Neutrophil (primary cell): ENCODE results near the gene DHPS.

ENCODE experiments used
- H3K27ac ChIP-seq: fragments of 200-600 bp; sonication (generic); 2 replicates; pipeline ENCODE4 v1.5.1; 2016; ENCODE audit warnings: mild to moderate bottlenecking, moderate library complexity
- H3K27me3 ChIP-seq: fragments of 200-600 bp; sonication (generic); 2 replicates; pipeline ENCODE4 v1.6.0; 2016; ENCODE audit warnings: mild to moderate bottlenecking
- H3K36me3 ChIP-seq: fragments of 200-600 bp; sonication (generic); 2 replicates; pipeline ENCODE4 v1.5.1; 2017
- H3K4me1 ChIP-seq, 2 experiments: fragments of 200-600 bp in 1 of 2; sonication (generic) in 1 of 2; 1 replicate in 1 of 2; 2 replicates in 1 of 2; pipeline versions ENCODE4 v1.5.1 to v1.6.1; 2013 to 2016; ENCODE audit warnings: low read depth in 1 of 2, low read length in 1 of 2, mild to moderate bottlenecking in 1 of 2, moderate library complexity in 1 of 2; ENCODE audit not compliant: control insufficient read depth in 1 of 2, insufficient read depth in 1 of 2
- H3K4me3 ChIP-seq, 2 experiments: fragments of 200-600 bp in 1 of 2; sonication (generic) in 1 of 2; 1 replicate in 1 of 2; 2 replicates in 1 of 2; pipeline ENCODE4 v1.5.1; 2013 to 2016; ENCODE audit warnings: low read depth in 1 of 2, low read length in 1 of 2, mild to moderate bottlenecking in 1 of 2, moderate library complexity in 1 of 2
- H3K9me3 ChIP-seq: fragments of 200-600 bp; sonication (generic); 2 replicates; pipeline ENCODE4 v1.5.1; 2016
- CTCF ChIP-seq: fragments of 200-600 bp; sonication (generic); IDR thresholded peaks from 2 replicates; pipeline ENCODE4 v1.5.1; 2016; ENCODE audit warnings: antibody characterized with exemption

The DHPS gene

GRCh38 chr19:12695514-12695913, 13.8 kb upstream of the DHPS start:
- H3K27ac ChIP-seq = no peak overlapping the region
- no peaks in the 10 kb centered on the region for H3K27me3 ChIP-seq
- peaks cover 13 to 16% of the 10 kb centered on the region in 2 experiments for H3K4me1 ChIP-seq
- no peak for TF ChIP-seq CTCF
- H3K36me3 ChIP-seq = peaks cover 7% of the 10 kb centered on the region
- H3K4me3 ChIP-seq = no peak overlapping the region
- H3K9me3 ChIP-seq = no peaks in the 10 kb centered on the region

GRCh38 chr19:12695096-12695495, 13.4 kb upstream of the DHPS start:
- TF ChIP-seq CTCF = no peak
- Histone ChIP-seq H3K27ac (no peak overlapping the region), H3K9me3 (no peaks in the 10 kb centered on the region), H3K36me3 (peaks cover 3% of the 10 kb centered on the region), H3K27me3 (no peaks in the 10 kb centered on the region), H3K4me1 (peaks cover 13 to 16% of the 10 kb centered on the region in 2 experiments), H3K4me3 (no peak overlapping the region)

GRCh38 chr19:12694641-12695040, 13.0 kb upstream of the DHPS start:
- H3K36me3 ChIP-seq = no peaks in the 10 kb centered on the region
- H3K27ac ChIP-seq = no peak overlapping the region
- no peak for TF ChIP-seq CTCF
- H3K9me3 ChIP-seq = no peaks in the 10 kb centered on the region
- H3K4me3 ChIP-seq = no peak overlapping the region
- peaks cover 16 to 19% of the 10 kb centered on the region in 2 experiments for H3K4me1 ChIP-seq
- no peaks in the 10 kb centered on the region for H3K27me3 ChIP-seq

- H3K36me3 ChIP-seq = no peaks in the 10 kb centered on the region
- H3K4me1 ChIP-seq = peaks cover 22 to 23% of the 10 kb centered on the region in 2 experiments
- no peak for TF ChIP-seq CTCF
- H3K27ac ChIP-seq = no peak overlapping the region
- H3K9me3 ChIP-seq = no peaks in the 10 kb centered on the region
- H3K4me3 ChIP-seq = no peak overlapping the region
- H3K27me3 ChIP-seq = no peaks in the 10 kb centered on the region
Observed at GRCh38 chr19:12692960-12693359, 11.3 kb upstream of the DHPS start.

- no peak overlapping the region for H3K4me3 ChIP-seq
- peaks cover 7 to 8% of the 10 kb centered on the region in 2 experiments for H3K4me1 ChIP-seq
- no peaks in the 10 kb centered on the region for H3K27me3 ChIP-seq
- no peaks in the 10 kb centered on the region for H3K36me3 ChIP-seq
- no peak overlapping the region for H3K27ac ChIP-seq
- no peak for TF ChIP-seq CTCF
- no peaks in the 10 kb centered on the region for H3K9me3 ChIP-seq
Observed at GRCh38 chr19:12689581-12690216, 8.0 kb upstream of the DHPS start.
